GM19238 (cell line): Measurements from ENCODE around the gene HERC3.

ENCODE experiments used
- DNase-seq: peaks from one replicate; pipeline ENCODE4 v3.0.0; 2011; ENCODE audit warnings: low spot score; ENCODE audit not compliant: insufficient read length

Gene HERC3

DNA sequence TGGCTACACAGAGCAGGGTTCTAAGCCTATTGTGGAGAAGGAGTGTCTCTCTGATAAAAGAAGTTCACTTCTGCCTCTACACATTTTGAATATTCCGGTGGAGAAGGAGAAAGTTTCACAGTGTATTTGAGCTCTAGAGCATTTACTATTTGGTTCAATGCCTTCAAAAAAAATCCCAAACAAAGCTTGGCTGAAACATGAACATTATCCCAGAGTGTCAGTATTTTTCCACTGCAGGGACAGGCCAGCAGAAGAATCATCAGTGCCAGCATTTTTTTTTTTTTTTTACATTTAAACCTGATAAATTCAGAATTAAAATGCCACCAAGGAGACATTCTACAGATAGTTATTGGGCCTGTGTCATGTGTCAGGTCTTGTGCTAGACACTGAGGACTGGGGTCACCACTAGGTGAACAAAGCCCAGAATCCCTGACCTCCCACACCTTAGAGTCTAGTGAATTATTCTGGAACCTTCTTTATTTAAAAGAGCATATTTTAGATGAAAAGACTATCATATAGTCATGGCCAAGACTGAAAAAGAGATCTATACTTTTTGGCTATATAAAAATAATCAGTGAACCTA lies 153.4 kb downstream of the HERC3 start:
- DNase-seq, result no peak

DNA sequence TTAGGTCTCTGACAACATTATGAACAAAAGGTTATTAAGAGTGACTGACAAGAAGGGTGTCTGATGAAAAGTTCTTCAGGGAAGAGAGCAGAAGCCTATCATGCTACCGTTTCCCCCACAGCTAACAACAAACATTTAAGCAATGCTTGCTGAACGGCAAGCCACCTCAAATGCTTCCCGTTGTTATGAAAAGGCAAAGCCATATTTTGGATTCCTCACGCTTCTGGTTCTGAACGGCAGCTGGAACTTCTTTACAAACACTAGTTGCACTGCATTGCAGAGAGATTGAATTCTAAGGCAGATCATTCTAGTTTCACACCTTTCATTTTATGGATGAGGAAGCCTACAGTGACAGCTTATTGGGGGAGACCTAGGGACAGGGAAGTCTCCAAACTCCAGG lies 153.9 kb downstream of the HERC3 start:
- no peak for DNase-seq

DNA sequence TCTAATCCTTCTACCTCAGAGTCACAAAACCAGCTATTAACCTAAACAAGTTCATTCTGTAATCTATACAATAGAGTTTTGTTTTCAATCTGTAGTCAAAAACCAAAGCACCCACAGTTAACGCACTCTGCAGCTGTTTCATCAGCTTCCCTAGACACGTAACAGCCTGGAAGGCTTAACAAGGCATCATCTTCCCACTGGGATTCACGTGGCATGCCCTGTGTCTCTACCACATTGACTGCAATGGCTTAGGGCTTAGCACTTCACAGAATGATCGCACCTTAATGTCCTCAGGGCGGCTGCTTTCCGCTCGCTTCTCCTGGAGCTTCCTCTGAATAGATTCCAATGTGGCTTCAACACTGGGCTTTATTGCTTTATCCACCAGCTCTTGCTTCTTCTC lies 155.1 kb downstream of the HERC3 start:
- no peak for DNase-seq

DNA sequence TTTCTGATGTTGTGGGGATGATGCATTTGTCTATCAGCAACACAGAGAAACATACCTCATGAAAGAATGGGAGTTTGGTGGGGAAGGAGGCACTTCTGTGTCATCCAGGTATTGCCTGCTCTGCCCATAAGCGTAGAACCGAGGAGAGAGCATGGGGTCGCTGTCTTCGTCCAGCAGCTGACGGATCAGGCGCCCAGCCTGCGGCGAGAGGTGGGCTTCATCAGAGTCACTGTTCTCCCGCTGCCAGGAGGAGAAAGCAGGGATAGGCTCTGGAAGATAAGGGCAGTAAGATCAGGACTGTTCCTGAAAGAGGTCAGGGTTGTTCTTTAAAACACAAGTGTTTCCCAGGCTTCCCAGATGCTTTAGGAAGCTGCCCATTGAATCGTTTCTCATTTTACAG lies 158.1 kb downstream of the HERC3 start:
- DNase-seq, result no peak

DNA sequence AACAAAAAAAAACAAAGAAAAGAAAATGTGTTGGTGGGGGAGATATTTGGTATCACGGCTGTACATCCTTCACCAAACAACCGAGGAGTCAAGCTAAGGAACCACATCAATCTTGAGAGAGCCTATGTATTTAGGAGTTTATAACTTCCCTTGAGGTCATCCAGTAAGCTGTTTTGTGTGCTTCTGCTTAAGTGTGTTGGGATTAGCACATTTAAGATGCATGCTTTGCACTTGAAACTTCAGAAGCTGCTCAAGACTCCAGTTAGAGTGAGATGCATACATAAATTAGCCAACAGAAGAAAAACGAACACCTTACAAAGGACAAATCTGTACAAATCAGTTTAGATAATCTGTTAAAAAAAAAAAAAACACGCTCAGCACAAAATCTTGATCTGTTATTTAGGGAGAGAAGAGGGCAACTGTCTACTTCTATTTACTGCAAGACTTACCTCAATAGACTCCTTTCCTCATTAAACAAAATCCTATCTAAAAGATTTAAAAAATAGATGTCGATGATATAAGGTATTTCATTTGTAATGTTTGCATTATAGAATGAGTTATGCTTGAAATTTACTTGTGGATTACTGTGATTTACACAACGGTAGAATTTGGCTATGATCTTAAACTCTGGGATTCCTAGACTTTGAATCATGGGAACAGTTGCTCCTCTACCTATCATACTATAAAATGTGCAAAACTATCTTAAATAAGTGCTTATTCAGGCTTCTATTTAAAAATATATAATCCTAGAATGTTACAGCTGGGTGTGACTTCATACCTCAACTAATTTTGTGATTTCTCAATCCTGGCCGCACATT lies 159.2 kb downstream of the HERC3 start:
- no peak for DNase-seq

DNA sequence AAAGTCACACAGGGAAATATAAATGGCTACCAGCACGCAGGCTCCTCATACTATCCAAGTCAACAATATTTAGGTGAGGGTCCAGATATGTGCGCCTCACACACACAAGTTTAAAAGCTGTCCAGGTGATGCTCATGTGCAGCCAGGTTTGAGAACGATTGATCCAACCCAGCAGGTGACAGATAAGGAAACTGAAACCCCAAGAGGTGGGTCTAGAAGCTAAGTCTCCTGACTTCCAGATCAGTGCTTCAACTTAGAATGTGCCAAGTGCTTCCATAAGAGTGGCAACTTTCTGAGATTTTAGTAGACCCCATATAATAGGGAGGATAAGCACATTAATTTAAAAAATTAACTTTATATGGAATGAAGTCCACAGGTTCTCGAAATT lies 159.8 kb downstream of the HERC3 start:
- DNase-seq, result no peak

DNA sequence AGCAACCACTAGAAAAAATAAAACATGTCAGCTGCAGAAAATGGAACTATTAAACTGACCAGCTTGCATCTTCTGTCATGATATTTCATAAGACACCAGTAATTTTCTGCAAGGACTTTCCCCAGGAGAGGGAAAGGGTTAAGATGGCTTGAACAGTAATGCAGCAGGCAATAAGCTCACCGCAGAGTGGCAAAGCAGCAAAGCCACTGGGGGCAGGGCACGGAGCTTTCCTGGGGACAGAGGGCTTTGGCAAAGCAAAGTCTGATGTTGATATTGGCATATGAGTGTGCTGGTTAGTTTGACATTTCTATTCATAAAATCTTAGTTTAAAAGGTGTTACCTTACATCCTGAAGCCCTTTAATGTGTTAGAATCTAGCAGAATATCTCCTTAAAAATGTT lies 160.5 kb downstream of the HERC3 start:
- no peak for DNase-seq

DNA sequence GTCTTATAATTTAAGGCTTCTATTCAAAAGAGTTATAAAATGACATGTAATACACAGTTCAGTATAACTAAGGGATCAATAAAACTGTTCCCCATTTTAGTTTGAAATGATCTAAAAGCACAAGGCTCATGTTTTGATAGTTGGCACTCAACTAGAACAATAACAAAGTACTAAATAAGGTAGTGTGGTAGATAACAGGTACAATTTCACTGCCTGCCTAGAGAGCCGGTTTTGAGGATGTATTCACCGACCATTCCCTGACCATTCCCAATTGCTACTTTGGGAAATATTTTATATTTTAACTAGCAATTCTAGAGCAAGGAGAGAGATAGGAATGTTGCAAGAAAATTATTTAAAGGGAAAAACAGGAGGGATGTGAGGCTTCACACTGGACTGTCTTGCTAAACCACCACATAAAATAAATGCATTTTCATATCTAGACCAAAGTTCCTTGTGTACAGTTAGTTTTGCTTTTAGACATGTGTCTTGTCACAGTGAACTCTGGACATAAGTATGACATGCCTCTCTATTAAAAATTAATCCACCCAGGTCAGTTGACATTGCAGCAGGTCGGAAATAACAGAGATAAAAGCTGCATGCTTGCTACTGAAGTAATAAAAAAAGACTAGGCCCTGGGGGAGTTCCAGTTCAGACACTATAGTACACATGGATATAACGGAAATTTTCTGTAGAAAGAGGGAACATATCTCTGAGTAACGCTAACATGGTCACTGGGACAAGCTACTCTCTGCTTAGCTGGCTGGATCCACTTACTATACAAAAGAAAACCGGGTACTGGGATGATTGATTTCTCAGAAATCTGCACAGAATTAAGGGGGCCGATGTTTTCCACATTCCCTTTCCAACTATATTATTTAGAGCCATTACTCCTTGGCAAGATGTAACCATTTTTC lies 161.6 kb downstream of the HERC3 start:
- no peak for DNase-seq

DNA sequence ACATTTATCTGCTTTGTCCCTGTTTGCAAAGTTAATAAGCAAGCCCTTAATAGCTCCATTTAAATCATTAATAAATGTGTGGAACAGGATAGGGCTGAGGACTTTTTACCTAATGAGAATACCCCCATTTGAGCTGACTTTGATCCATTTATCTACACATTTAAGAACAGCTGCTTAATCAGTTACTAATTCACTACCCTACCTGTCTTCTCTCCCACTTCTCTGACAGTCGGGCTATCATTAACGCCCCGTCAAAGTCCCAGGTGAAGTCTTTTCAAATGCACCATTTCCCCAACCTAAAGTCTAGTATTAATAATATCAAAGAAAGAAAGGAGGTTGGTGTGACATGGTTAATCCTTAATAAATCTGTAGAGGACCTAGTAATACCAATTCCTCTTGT lies 162.5 kb downstream of the HERC3 start:
- DNase-seq, result no peak

DNA sequence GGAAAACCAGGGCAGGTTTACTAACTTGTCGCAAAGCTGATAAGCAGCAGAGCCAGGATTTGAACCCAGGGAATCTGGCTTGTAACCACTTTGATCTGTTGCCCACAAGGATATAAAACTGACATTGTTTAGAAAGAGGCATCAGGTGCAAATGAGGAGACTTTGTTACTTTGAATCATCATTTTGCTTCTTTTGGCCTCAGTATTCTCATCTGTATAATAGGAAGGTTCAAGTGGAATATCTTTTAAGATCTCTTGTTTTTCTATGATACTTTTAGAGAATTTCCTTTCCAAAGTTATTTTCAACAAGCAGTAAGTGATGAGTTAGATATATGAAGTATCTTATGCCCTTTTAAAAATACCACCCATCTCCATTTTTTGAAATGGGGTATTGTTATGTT lies 163.2 kb downstream of the HERC3 start:
- no peak for DNase-seq

DNA sequence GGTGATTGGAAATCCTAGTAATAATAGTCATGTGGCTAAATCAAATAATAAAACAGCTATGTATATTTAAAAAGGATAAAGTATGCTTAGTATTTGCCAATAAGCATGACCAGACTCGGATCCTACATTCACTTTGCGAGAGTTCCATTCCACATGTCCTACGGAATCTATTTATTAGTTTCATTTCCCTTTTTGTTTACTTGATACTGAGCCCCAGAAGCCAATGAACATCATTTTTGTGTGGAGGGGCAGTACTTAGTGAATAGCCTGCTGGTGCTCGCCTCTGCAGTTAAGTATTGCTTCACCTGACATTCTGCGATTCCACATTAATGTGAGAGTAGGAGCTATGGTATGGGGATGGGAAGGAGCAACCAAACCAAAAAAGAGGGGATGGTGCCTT lies 163.9 kb downstream of the HERC3 start:
- DNase-seq, result no peak

DNA sequence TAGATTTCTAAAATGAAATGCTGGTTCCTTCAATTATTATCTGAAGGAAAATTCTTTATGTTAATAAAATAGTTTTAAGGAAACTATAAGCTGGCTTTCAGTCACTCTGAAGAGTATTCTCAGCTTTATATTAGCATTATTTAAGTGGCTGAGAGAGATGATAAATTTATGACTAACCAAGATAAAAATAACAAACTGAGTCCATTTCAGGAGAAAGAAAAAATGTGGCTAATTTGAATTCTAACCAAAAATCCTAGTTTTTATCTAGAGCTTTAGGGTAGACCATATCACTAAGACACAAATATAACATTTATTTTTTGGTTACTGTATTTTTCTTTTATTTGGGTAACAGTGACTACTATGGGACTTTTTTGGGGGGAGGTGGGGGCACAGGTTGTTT lies 164.8 kb downstream of the HERC3 start:
- no peak for DNase-seq

DNA sequence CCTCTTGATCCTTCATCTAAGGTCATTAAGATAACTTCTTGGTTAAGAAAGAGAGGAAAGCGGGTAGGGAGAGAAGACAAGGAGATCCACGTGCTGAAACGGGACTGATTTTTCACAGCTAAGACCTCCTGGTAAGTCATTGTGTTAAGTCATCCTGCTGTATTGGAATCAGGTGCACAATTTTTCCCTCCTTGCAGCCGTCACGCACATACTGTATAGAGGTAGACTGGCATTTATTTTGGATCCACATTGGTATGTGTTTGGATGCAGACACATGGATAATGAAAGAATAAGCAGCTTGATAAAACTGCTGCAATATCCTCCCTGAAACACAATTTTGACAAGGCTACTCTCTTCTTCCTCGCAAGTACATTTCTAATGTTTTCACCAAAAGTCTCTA lies 165.5 kb downstream of the HERC3 start:
- no peak for DNase-seq
